HG03175 (cell line): ENCODE results near the gene ARHGEF5.

Experiments used
- ATAC-seq: cut with Tn5 transposase; IDR thresholded peaks from one replicate; pipeline ENCODE4 v1.9.1; 2021; ENCODE audit warnings: mild to moderate bottlenecking, moderate library complexity; ENCODE audit not compliant: unreplicated experiment

The ARHGEF5 gene

DNA sequence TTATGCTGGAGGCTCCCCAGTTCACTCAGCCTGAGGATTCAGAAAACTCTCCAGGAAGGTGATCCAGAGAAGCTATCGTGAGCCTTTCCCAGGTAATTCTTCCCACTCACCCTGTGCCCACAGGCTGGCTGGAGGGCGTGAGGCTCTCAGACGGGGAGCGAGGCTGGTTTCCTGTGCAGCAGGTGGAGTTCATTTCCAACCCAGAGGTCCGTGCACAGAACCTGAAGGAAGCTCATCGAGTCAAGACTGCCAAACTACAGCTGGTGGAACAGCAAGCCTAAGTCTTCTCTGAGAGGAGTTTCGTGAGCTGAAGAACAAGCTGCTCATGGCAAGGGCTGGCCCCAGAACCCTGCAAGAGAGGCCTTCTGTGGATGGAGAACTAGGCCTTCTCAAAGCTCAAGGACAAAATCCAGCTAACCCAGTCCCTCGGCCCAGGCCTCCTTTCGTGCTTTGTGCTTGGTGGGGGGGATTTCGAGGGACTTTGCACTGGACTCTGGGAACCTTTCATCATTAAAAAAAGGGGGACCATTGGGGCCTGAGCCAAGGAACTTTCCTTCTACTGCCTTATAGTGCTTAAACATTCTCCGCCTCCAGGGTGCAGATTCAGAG, 24.7 kb downstream of the ARHGEF5 start:
- no peak for ATAC-seq

DNA sequence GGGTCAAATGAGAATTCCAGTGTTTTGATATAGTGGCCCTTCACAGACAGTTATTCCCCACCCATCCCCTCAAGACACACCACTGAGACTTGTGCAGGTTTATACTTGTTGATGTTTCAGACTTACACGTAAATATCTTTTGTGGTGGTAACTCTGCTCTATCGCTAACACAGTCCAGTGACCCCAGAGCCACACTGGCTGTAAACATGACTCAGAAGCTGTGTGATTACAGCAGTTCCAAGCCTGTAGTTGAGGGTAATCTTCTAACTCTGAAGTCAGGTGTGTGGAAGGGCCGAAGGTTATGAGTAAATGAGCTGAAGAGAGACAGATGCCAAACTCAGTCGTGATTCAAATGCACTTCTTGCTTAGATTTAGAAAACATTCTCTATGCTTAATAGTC, 28.9 kb downstream of the ARHGEF5 start:
- ATAC-seq, result peak; percentile 50

- ATAC-seq, result no peak
Observed at GRCh38 chr7:144384555-144385245, 29.5 kb downstream of the ARHGEF5 start.

DNA sequence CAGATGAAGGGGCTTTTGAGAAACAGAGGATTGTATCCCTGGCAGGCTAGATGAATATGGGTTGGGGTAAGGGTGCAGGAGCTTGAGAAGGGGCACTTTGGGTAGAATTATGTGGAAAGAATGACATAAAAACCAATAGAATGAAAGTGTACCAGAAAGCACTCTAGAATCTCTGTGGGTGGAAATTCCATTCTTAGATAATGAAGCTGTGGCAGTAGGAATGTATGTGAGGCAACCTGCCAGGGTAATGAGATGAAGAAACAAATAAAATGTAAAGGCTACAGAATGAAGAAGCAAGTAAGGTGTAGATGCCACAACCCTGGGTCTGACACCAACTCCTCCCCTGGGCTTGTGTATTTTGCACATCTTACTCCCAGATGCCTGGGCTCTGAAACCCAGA, 31.5 kb downstream of the ARHGEF5 start:
- ATAC-seq, result no peak

GRCh38 chr7:144388950-144389349, 33.7 kb downstream of the ARHGEF5 start:
- no peak for ATAC-seq

- ATAC-seq, result no peak
Observed at GRCh38 chr7:144390481-144390880, 35.3 kb downstream of the ARHGEF5 start.

- ATAC-seq, result no peak
Observed at GRCh38 chr7:144391014-144391413, 35.8 kb downstream of the ARHGEF5 start.

GRCh38 chr7:144391823-144392255, 36.6 kb downstream of the ARHGEF5 start:
- peak; percentile 79 for ATAC-seq

DNA sequence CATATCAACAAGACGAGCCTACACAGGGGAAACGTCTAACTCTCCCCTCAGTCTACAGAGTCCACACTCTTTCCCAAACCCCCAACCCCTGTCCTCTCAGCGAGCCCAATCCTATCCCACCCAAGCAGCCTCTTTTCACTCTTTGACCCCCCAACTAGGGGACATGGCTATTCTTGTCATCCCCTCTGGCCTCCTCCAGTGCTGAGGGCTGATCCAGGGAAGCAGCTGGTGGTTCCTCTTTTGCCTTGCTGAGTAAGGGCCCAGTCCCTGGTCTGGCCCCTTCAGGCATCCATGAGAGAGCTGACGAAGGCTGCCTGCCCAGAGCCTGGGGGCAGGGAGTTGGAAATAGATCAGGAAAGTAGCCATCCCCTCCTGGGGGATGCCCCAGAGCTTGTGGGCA, 41.9 kb downstream of the ARHGEF5 start:
- no peak for ATAC-seq

- ATAC-seq, result no peak
Observed at GRCh38 chr7:144398291-144398690, 43.1 kb downstream of the ARHGEF5 start.

DNA sequence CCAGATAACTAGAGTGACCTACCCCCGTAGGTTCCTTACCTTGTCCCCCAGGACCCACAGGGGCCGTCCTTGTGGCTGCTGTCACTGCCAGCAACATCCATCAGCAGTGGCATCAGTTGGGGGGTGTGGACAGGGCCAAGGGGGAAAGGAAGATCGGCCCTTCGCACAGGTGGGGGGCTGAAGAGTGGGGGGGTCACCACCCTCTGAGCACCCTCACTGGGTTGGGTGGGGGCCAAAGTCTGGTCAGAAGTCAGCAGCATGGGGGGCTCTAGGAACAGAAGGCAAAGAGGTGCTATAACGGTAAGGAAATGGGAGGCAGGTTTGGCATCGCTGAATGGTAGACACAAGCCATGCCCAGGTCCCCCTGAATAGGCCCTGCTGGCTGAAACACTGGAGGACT, 43.7 kb downstream of the ARHGEF5 start:
- no peak for ATAC-seq

DNA sequence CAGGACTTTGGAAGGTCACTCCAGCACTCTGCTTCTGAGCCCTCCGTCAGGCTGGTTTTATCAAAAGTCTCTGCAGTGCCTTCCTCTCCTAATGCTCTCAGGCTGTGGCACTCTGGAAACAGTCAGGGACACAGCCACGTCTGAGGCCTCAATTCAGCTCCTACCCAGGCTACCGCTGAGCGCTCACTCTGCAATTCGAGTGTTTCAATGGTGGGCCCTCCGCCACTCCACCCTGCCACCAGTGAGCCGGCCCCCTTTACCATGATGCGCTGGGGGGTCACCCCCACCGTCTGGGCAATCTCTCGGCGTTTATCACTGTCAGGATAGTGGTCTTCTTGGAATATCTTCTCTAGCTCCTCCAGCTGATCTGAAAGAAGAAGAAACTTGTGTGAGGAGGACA, 44.7 kb downstream of the ARHGEF5 start:
- ATAC-seq, result no peak

GRCh38 chr7:144401490-144401889, 46.3 kb downstream of the ARHGEF5 start:
- ATAC-seq, result no peak

GRCh38 chr7:144403102-144403501, 47.9 kb downstream of the ARHGEF5 start:
- no peak for ATAC-seq

DNA sequence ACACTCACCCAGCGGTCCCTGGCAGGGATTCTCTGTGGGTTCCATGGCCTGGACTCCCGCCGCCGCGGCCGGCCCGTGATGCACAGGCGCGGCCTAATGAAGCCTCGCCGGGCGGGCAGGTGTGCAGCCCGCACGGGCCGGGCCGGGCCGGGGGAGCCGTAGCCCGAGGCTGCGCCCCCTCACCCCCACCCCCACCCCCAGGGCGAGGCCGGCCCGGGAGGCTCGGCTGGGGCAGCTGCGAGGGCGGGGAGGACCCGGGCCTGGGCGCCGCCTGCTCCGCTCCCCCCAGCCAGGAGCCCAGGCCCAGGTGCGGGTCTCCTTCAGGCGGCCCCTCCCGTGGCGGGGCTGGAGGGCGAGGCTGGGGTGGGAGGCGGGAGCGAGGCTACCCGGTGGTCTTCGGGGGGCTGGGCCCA, 48.5 kb downstream of the ARHGEF5 start, which contains the start of gene NOBOX:
Gene NOBOX, minus strand, starts transcription at position 45 of the 413 bp plus-strand sequence.
- no peak for ATAC-seq

DNA sequence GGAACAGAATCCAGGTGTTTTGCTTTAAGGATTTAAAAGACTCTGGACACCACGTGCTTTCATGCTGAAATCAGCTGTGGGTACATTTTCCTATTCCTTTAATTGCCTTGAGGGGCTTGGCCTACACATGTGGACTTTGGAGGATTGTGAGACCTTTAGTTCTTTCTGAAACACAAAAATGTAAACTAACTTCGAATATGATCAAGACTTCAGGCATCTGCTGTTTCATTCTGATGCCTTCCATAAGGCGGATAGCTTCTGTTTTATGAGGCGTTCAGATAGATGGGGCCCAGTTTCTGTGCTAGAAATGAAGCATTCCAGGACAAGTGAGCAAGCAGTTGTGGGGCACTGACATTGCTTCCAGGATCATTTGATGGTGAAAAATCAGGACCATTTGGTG, 49.7 kb downstream of the ARHGEF5 start:
- no peak for ATAC-seq

- no peak for ATAC-seq
Observed at GRCh38 chr7:144407266-144407931, 52.2 kb downstream of the ARHGEF5 start.

DNA sequence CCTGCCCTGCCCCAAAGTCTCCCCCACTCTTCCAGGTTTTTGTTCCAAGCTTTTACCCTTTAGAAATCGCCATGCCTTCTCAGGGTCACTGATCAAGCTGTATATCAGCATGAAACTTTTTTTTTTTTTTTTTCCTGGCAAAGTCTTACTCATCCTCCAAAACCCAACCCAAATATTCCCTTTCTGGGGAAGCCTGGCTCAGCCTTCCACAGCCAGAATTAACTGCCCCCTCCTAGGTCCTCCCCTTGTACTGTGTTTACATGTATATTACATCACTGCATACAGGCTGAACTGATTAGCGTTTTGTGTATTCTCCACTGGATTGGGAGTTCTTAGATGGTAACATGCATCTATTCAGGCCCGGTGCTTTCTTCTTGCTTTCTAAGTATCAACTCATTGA, 52.9 kb downstream of the ARHGEF5 start:
- ATAC-seq, result no peak

DNA sequence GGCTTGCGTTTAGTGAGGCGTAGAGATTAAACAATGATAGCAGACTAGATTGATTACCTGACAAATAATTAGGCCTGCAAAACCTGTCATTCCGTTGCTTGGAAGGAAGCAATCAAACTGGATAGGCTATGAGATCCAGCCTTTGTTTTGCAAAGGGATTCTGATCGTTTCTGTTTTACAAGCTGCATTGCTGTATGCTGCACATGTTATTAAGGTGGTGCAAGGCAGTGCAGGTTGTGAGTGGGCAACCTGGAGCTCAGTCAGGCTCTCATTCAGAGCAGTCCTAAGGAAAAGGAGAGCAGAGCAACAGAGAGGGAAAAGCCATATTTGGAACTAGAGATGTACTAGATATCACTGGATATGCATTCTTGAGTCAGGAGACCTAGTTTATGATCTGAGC, 55.2 kb downstream of the ARHGEF5 start:
- ATAC-seq, result no peak

DNA sequence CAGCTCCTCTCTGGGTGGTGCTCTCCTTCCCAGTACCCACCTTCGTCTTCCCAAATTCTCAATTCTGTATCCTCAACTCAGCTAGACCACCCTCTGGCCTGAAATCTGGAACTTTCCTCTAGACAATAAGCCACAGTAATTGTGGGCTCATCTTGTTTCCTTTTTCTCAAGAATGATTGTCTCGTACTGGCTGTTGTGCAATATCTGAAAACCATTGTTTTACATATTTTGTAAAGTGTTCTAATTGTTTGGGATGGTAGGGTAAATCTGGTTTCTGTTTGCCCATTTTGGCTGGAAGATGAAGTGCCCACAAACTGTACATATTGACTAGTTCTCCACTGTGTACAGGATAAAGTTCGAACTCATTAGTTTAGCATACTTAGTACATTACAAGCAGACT, 59.6 kb downstream of the ARHGEF5 start:
- no peak for ATAC-seq

GRCh38 chr7:144415858-144416257, 60.7 kb downstream of the ARHGEF5 start:
- no peak for ATAC-seq

DNA sequence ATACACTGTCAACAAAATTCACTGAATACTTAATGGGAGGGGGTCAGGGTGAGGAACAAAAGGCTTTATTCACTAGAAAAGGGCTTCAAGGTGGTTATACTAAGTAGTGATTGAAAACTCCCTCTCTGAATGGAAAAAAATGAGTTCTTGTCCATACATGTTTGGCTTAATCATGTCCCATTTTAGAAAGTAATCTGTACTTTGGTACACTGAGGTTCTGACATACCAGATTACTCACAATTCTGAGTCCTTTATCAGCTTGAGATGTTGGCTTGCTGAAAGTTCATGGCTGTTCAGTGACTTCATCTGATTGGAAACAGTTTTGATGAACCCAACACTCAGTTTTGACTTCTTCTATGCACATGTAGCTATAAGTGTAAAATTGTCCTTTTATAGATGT, 61.1 kb downstream of the ARHGEF5 start:
- no peak for ATAC-seq
